ENCODE measurements around the gene TK1. TPM values are rescaled to one million over a fixed set of nuclear protein-coding genes. Genes with fewer than 3 reads are reported as not detected.

The TK1 gene
- total RNA-seq, 1 experiment from 2014 or later = 72.5 TPM

DNA sequence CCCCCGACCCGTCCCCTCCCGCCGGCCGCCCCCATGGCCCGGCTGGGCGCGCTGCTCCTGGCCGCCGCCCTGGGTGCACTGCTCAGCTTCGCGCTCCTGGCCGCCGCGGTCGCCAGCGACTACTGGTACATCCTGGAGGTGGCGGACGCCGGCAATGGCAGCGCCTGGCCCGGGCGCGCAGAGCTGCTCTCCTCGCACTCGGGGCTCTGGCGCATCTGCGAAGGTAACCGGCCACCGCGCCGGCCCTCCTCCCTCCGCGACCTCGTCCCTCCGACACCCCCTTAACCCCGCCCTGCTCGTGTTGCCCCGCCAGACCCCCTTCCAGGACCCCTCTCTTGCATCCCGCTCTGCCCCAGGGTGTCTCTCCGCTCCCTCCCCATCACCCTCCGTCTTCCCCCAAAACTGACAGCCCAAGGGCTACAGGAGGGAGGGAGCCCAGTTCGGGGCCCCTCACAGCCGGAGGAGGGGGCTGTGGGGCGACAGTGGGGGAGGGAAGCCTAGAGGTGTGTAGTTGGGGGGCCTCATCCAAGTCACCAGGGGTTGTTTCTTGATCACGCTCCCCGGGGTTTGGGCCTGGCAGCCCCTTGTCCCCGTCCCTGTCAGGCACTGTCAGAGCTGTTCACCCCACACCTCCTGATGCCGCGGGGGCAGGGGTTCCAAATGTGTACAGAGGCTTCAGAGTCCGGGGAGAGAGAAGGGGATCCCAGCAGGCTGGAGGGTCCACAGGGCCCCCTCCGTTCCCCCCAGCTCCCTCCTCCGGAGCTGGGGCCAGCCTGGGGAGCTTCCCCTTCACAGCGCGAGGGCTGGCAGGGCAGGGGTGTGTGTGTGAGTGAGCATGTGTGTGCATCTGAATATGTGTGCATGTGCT, 45.4 kb upstream of the TK1 start (continued):
- TF ChIP-seq, protein P1, sequence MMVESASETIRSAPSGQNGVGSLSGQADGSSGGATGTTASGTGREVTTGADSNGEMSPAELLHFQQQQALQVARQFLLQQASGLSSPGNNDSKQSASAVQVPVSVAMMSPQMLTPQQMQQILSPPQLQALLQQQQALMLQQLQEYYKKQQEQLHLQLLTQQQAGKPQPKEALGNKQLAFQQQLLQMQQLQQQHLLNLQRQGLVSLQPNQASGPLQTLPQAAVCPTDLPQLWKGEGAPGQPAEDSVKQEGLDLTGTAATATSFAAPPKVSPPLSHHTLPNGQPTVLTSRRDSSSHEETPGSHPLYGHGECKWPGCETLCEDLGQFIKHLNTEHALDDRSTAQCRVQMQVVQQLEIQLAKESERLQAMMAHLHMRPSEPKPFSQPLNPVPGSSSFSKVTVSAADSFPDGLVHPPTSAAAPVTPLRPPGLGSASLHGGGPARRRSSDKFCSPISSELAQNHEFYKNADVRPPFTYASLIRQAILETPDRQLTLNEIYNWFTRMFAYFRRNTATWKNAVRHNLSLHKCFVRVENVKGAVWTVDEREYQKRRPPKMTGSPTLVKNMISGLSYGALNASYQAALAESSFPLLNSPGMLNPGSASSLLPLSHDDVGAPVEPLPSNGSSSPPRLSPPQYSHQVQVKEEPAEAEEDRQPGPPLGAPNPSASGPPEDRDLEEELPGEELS (CRISPR knock-in tag; IDR thresholded peaks at IDR 0.05) = no peak
- TF ChIP-seq, protein P2, sequence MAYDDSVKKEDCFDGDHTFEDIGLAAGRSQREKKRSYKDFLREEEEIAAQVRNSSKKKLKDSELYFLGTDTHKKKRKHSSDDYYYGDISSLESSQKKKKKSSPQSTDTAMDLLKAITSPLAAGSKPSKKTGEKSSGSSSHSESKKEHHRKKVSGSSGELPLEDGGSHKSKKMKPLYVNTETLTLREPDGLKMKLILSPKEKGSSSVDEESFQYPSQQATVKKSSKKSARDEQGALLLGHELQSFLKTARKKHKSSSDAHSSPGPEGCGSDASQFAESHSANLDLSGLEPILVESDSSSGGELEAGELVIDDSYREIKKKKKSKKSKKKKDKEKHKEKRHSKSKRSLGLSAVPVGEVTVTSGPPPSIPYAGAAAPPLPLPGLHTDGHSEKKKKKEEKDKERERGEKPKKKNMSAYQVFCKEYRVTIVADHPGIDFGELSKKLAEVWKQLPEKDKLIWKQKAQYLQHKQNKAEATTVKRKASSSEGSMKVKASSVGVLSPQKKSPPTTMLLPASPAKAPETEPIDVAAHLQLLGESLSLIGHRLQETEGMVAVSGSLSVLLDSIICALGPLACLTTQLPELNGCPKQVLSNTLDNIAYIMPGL (CRISPR knock-in tag; IDR thresholded peaks at IDR 0.05) = no peak; the same call in 1 of the 2 replicates
- TF ChIP-seq, protein P3, sequence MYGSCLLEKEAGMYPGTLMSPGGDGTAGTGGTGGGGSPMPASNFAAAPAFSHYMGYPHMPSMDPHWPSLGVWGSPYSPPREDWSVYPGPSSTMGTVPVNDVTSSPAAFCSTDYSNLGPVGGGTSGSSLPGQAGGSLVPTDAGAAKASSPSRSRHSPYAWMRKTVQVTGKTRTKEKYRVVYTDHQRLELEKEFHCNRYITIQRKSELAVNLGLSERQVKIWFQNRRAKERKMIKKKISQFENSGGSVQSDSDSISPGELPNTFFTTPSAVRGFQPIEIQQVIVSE (CRISPR knock-in tag; IDR thresholded peaks at IDR 0.05; ENCODE audit: borderline replicate concordance) = no peak
- TF ChIP-seq CREM (CRISPR knock-in tag; IDR thresholded peaks at IDR 0.05) (no peak), TP53 (CRISPR knock-in tag; IDR thresholded peaks at IDR 0.05) (no peak), GTF2I (CRISPR knock-in tag; conservative IDR thresholded peaks at IDR 0.05) (no peak), ELF4 (CRISPR knock-in tag; IDR thresholded peaks at IDR 0.05; ENCODE audit: low read depth) (no peak), MYBL2 (CRISPR knock-in tag; IDR thresholded peaks at IDR 0.05) (no peak), TEAD4 (CRISPR knock-in tag; IDR thresholded peaks at IDR 0.05) (no peak)
- TF ChIP-seq, protein P4, sequence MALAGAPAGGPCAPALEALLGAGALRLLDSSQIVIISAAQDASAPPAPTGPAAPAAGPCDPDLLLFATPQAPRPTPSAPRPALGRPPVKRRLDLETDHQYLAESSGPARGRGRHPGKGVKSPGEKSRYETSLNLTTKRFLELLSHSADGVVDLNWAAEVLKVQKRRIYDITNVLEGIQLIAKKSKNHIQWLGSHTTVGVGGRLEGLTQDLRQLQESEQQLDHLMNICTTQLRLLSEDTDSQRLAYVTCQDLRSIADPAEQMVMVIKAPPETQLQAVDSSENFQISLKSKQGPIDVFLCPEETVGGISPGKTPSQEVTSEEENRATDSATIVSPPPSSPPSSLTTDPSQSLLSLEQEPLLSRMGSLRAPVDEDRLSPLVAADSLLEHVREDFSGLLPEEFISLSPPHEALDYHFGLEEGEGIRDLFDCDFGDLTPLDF (CRISPR knock-in tag; IDR thresholded peaks at IDR 0.05) = no peak

DNA sequence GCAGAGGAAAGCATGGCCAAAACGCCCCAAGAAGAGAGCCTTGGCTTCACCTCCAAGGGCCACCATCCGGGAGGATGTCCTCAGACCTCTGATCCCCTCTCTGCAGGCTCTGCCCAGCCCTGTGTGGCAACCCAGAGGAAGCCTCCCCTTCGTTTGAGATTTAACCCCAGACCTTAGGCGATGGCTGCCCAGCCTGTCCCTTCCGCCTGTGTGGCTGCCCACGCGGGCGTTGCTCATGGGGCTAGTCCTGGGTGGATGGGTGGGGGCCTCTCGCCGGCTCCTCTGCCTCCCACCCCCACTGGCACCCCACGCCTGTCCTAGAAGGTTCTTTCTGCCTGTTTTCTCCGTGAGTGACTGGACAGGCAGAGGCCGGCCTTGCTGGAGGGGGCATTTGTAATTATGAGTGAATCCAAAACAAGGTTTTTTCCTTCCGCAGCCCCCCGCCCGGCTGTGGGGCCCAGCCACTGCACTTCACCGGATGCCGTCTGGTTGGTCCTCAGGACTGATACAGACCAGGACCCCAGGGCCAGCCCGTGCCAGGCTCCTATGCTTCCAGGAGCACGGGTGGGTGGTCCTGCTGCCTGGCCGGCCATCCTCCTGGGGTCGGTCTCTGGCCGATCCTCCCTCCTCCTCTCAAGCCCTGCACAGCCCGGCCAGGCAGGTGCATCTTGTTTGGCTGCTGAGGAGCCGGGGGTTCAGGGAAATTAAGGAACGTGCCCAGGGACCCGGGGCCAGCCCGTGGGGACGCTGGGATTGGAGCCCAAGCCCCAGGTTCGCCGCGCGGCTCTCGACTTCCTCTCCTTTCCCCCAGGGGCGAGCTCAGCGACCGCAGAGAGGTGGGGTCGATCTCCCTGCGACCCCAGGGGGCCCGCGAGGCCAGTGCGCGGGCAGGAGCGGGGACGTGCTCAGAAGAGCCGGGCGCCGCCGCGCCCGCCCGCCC, 44.4 kb upstream of the TK1 start, which contains the start of gene TMEM235:
TSS of gene TMEM235 (plus strand) at position 636 of the 940 bp plus-strand sequence. CDS start 393 bp downstream, outside the sequence.
- TF ChIP-seq ZBTB21 (CRISPR knock-in tag; IDR thresholded peaks at IDR 0.05; ENCODE audit: borderline replicate concordance) (peak; percentile 51; the same call in 1 of the 2 replicates), NFE2L1 (CRISPR knock-in tag; IDR thresholded peaks at IDR 0.05) (no peak)
- DNase-seq (ENCODE audit: low spot score) (no peak), ATAC-seq (peak; percentile 15)
- Mint-ChIP-seq H3K36me3 (no peaks in the 10 kb centered on the region), H3K4me3 (peak within 1 kb of the TSS; percentile 70), H3K4me1 (peaks cover 4% of the 10 kb centered on the region; the same call in 1 of the 2 replicates), H3K27me3 (ENCODE audit: low read depth) (peaks cover 32% of the 10 kb centered on the region), H3K9me3 (no peaks in the 10 kb centered on the region), H3K27ac (no peak within 1 kb of the TSS)
- CTCF ChIA-PET = interaction anchor here (1.2 to 1.5 kb wide), 4 partner anchors 17 to 146 kb away, joined by 3 to 22 read pairs (median 5); no protein-coding TSS in a partner anchor
- POLR2A ChIA-PET = no interaction called here

DNA sequence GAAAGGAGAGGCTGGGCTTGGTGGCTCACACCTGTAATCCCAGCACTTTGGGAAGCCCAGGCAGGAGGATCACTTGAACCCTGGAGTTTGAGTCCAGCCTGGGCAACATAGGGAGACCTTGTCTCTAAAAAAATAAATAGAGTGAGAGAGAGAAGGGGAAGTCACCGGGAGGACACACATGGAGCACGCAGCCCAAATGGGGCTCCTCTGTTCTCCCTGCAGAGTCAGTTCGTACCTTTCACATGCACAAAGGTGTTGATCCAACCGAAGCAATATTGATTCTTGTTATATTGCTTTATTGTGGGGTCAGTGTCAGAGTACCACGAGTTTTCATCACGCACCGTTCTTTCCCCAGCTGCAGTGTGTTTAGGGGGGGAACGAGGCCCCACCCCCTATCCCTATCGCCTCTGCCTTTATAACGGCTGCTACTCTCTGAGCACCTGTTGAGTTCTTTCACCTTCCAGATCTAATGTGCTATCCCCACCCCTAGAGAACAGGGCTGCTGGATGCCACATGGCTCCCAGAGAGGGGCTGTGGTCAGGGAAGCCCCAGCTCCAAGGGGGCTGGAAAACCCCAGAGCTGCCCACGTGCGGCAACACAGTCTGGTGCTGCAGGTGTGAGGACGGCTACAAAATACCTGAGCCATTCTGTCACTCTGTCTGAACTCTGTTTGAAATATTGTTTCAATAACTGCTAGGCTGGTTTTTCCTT, 43.6 kb upstream of the TK1 start:
- no peaks in the 10 kb centered on the region for H3K36me3 Mint-ChIP-seq
- CTCF ChIA-PET = interaction anchor here (0.7 kb wide), 1 partner anchor 32 kb away, joined by 3 read pairs; no protein-coding TSS in a partner anchor
- peaks cover 32% of the 10 kb centered on the region for H3K27me3 Mint-ChIP-seq (ENCODE audit: low read depth)
- peak overlapping the region; percentile 66 for H3K4me3 Mint-ChIP-seq
- no peak overlapping the region for H3K27ac Mint-ChIP-seq
- POLR2A ChIA-PET = no interaction called here
- ATAC-seq = no peak
- DNase-seq (ENCODE audit: low spot score) = no peak
- no peaks in the 10 kb centered on the region for H3K9me3 Mint-ChIP-seq
- peaks cover 4% of the 10 kb centered on the region; the same call in 1 of the 2 replicates for H3K4me1 Mint-ChIP-seq
- TF ChIP-seq HMGA2 (CRISPR knock-in tag; IDR thresholded peaks at IDR 0.05) (no peak), GRHL2 (CRISPR knock-in tag; IDR thresholded peaks at IDR 0.05; ENCODE audit: insufficient replicate concordance, severe bottlenecking) (no peak), SMAD4 (CRISPR knock-in tag; IDR thresholded peaks at IDR 0.05) (no peak), SMAD3 (CRISPR knock-in tag; IDR thresholded peaks at IDR 0.05; ENCODE audit: borderline replicate concordance) (no peak)
- TF ChIP-seq, protein P5, sequence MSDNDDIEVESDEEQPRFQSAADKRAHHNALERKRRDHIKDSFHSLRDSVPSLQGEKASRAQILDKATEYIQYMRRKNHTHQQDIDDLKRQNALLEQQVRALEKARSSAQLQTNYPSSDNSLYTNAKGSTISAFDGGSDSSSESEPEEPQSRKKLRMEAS (CRISPR knock-in tag; IDR thresholded peaks at IDR 0.05) = no peak

Data from WTC11 (cell line).